Omental fat pad (tissue), 4 donors: ENCODE results near the gene LMLN. TPM values are rescaled to one million over a fixed set of nuclear protein-coding genes. Genes with fewer than 3 reads are reported as not detected.

ENCODE experiments used
- ATAC-seq: fragments of 150-250 bp; one replicate; pipeline ENCODE4 v1.9.1; 2016; ENCODE audit warnings: mild to moderate bottlenecking, moderate library complexity; ENCODE audit not compliant: low FRiP score
- DNase-seq: peaks from one replicate; pipeline ENCODE4 v3.0.0-alpha.2; 2019; ENCODE audit warnings: low spot score
- CTCF ChIP-seq, 3 donors: fragments of 450-650 bp; IDR thresholded peaks; one replicate each; pipeline ENCODE4 v1.5.1; 2016 to 2017; ENCODE audit warnings: antibody characterized with exemption in 3 of 3, mild to moderate bottlenecking in 3 of 3, moderate library complexity in 2 of 3
- total RNA-seq, 4 donors: library from RNA; depleted of rRNA; stranded (reverse); fragments of >200 nt; gene quantifications; one replicate each; pipeline ENCODE4 v1.1.0, GENCODE V29; 2016

Gene LMLN
- total RNA-seq, 4 donors from 2014 or later, result 2.5 to 5.5 (median 3.5) TPM

GRCh38 chr3:198061119-198062067 is 101.4 kb downstream of the LMLN start:
- TF ChIP-seq CTCF (IDR thresholded peaks at IDR 0.05), result no peak
- ATAC-seq (no peak), DNase-seq (no peak)

- TF ChIP-seq CTCF (IDR thresholded peaks at IDR 0.05), result no peak
- ATAC-seq, result no peak
- no peak for DNase-seq
Measured at GRCh38 chr3:198062068-198062465, 102.0 kb downstream of the LMLN start.

- TF ChIP-seq CTCF (IDR thresholded peaks at IDR 0.05), result no peak
- no peak for ATAC-seq
- DNase-seq, result no peak
Measured at GRCh38 chr3:198064420-198064819, 104.4 kb downstream of the LMLN start.

GRCh38 chr3:198065897-198066296 is 105.9 kb downstream of the LMLN start:
- no peak for TF ChIP-seq CTCF (IDR thresholded peaks at IDR 0.05)
- DNase-seq, result no peak
- no peak for ATAC-seq

GRCh38 chr3:198067416-198067815 is 107.4 kb downstream of the LMLN start:
- ATAC-seq (no peak), DNase-seq (no peak)
- TF ChIP-seq CTCF (IDR thresholded peaks at IDR 0.05), result no peak

GRCh38 chr3:198070871-198071270 is 110.9 kb downstream of the LMLN start:
- DNase-seq (no peak), ATAC-seq (no peak)
- TF ChIP-seq CTCF (IDR thresholded peaks at IDR 0.05), result no peak
